ENCODE data around the gene C19orf38. TPM values are rescaled to one million over a fixed set of nuclear protein-coding genes. Genes with fewer than 3 reads are reported as not detected.
A peak's percentile ranks its signal among the peaks of the same experiment; 100 is the strongest.

Gene C19orf38
- polyA plus RNA-seq, 1 of the 3 experiments (the other 2 are of a cell fraction) = 0.15 TPM

DNA sequence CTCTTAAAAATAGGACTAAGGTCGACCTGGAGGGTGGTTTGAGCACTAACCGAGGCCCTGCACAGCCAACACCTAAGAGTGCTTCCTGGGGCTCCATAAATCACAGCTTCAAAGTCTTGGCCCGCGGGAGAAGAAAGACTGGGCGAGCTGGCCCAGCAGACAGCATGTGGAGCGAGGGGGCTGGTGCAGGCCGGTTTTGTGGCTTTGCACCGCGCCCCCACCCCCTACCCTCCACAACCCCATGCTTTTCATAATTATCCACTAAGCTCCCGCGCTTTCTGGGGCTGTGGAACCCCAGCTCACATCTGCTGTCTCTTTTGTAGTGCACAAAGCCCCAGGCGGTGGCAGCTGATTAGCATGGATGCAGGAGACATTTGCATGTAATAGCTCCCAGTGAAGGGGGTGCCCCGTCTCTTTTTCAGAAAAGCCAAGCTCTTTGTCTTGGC is 40.2 kb downstream of the C19orf38 start:
- Histone ChIP-seq H3K36me3 (replicated peaks in 1 of 2; ENCODE audit: control insufficient read depth in 1 of 2, insufficient read depth in 2 of 2, low read length in 1 of 2) (no peaks in the 10 kb centered on the region), H3K4me3 (ENCODE audit: low read depth in 2 of 2, low read length in 1 of 2) (no peak overlapping the region), H3K9me2 (no peaks in the 10 kb centered on the region), H4K20me1 (ENCODE audit: insufficient read depth) (peaks cover 31% of the 10 kb centered on the region), H3K4me1 (ENCODE audit: control insufficient read depth in 1 of 2, insufficient read depth in 2 of 2, low read depth in 1 of 2, low read length in 1 of 2) (peaks cover 9 to 28% of the 10 kb centered on the region in 2 experiments; a peak in 2 of 4 replicates), H3F3A (replicated peaks; ENCODE audit: insufficient read depth) (peaks cover 10% of the 10 kb centered on the region), H3K4me2 (no peak overlapping the region), H3K9ac (no peak overlapping the region), H3K9me3 (no peaks in the 10 kb centered on the region), H2AFZ (ENCODE audit: low read depth) (no peak overlapping the region), H3K27ac (ENCODE audit: low read depth in 2 of 2, low read length in 1 of 2) (peak overlapping the region in 1 of 2 experiments; percentile 45; a peak in 2 of 4 replicates), H3K79me2 (ENCODE audit: insufficient read depth) (peaks cover 94% of the 10 kb centered on the region), H3K27me3 (ENCODE audit: insufficient read depth) (no peaks in the 10 kb centered on the region)
- 93% methylated on average over 11 of the region's 13 CpGs for WGBS (ENCODE audit: low lambda C conversion rate)
- POLR2A ChIA-PET = interaction anchor here (0.6 to 1.4 kb wide), 5 partner anchors 9 to 52 kb away, joined by 3 to 4 read pairs (median 4); partner anchors contain the start of gene TMED1
- no peak for TF ChIP-seq SMC3 (IDR thresholded peaks at IDR 0.05; ENCODE audit: low read depth, low read length)
- TF ChIP-seq RFX5 (IDR thresholded peaks at IDR 0.05; ENCODE audit: low read length) = no peak
- TF ChIP-seq, protein P1, sequence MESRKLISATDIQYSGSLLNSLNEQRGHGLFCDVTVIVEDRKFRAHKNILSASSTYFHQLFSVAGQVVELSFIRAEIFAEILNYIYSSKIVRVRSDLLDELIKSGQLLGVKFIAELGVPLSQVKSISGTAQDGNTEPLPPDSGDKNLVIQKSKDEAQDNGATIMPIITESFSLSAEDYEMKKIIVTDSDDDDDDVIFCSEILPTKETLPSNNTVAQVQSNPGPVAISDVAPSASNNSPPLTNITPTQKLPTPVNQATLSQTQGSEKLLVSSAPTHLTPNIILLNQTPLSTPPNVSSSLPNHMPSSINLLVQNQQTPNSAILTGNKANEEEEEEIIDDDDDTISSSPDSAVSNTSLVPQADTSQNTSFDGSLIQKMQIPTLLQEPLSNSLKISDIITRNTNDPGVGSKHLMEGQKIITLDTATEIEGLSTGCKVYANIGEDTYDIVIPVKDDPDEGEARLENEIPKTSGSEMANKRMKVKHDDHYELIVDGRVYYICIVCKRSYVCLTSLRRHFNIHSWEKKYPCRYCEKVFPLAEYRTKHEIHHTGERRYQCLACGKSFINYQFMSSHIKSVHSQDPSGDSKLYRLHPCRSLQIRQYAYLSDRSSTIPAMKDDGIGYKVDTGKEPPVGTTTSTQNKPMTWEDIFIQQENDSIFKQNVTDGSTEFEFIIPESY (IDR thresholded peaks at IDR 0.05; ENCODE audit: borderline replicate concordance, low read depth) = no peak
- CTCF ChIA-PET = interaction anchor here (1.2 to 2.9 kb wide), 10 partner anchors 8 to 171 kb away, joined by 3 to 23 read pairs (median 6); partner anchors contain the start of gene DNM2
- peak; percentile 72 for DNase-seq

DNA sequence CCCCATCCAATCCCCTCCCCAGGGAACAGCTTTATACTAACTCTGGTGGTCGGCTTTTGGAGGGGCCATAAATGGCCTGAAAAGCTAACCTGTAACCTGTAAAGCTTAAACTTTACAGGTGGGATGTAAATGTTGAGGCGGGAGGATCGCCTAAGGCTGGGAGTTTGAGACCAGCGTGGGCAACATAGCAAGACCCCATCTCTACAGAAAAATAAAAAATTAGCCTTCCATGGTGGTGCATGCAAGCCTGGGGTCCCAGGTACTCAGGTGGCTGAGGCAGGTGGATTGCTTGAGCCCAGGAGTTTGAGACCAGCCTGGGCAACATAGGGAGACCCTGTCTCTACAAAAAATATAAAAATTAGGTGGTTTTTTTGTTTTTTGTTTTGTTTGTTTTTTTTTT is 41.7 kb downstream of the C19orf38 start:
- Histone ChIP-seq H3K9me3 (no peaks in the 10 kb centered on the region), H3K27ac (ENCODE audit: low read depth in 2 of 2, low read length in 1 of 2) (no peak overlapping the region), H3K4me2 (no peak overlapping the region), H3K9ac (no peak overlapping the region), H3K27me3 (ENCODE audit: insufficient read depth) (no peaks in the 10 kb centered on the region), H3K9me2 (no peaks in the 10 kb centered on the region), H3K79me2 (ENCODE audit: insufficient read depth) (peaks cover 93% of the 10 kb centered on the region), H3K4me3 (ENCODE audit: low read depth in 2 of 2, low read length in 1 of 2) (no peak overlapping the region), H3K36me3 (replicated peaks in 1 of 2; ENCODE audit: control insufficient read depth in 1 of 2, insufficient read depth in 2 of 2, low read length in 1 of 2) (no peaks in the 10 kb centered on the region), H2AFZ (ENCODE audit: low read depth) (no peak overlapping the region), H3F3A (replicated peaks; ENCODE audit: insufficient read depth) (no peaks in the 10 kb centered on the region), H4K20me1 (ENCODE audit: insufficient read depth) (peaks cover 40% of the 10 kb centered on the region), H3K4me1 (ENCODE audit: control insufficient read depth in 1 of 2, insufficient read depth in 2 of 2, low read depth in 1 of 2, low read length in 1 of 2) (peaks cover 9 to 33% of the 10 kb centered on the region in 2 experiments; a peak in 2 of 4 replicates)
- DNase-seq = no peak
- 95% methylated on average over 4 of the region's 4 CpGs for WGBS (ENCODE audit: low lambda C conversion rate)
- ChIA-PET CTCF (no interaction called here), POLR2A (no interaction called here)
- TF ChIP-seq FOXM1 (IDR thresholded peaks at IDR 0.05; ENCODE audit: low read depth) = no peak

DNA sequence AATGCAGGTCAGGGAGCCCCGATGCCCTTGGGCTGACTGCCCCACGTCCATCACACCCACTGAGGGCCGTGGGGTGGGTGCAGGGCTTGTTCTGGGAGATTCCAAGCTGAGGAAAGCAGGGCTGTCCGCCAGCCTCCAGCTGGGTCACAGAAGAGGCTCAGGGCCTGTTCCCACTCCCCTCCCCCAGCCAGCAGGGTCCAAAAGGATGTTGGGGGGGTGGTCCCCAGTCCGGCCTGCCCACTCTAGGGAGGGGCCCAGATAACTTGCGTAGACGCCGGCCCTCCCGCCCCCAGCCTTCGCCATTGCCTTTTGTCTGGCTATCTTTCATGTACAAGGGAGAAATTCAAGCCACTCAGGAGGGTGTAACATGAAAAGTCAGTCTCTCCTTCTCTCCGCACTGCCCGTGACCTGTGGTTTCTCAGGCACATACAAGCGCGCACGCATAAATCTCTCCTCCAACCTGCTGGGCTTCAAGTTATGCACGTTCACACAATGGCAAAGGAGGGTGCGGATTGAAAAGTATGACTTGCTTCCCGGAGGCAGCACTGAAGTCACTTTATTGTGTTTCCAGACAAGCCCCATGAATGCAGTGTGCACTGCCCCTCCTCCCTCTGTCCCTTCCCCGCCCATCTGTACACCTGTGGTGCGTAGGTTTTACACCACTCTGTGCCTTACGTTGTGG is 43.3 kb downstream of the C19orf38 start:
- H3K4me2 ChIP-seq = no peak overlapping the region
- no peak overlapping the region for H3K9ac ChIP-seq
- no peaks in the 10 kb centered on the region for H3K27me3 ChIP-seq (ENCODE audit: insufficient read depth)
- no peaks in the 10 kb centered on the region for H3K36me3 ChIP-seq (replicated peaks in 1 of 2; ENCODE audit: control insufficient read depth in 1 of 2, insufficient read depth in 2 of 2, low read length in 1 of 2)
- CTCF ChIA-PET = interaction anchor here (1.3 to 1.5 kb wide), 2 partner anchors 15 to 21 kb away, joined by 3 to 4 read pairs; no protein-coding TSS in a partner anchor
- H3K9me3 ChIP-seq = no peaks in the 10 kb centered on the region
- WGBS (ENCODE audit: low lambda C conversion rate) = 95% methylated on average over 18 of the region's 21 CpGs
- peaks cover 56% of the 10 kb centered on the region for H4K20me1 ChIP-seq (ENCODE audit: insufficient read depth)
- no peak overlapping the region for H3K4me3 ChIP-seq (ENCODE audit: low read depth in 2 of 2, low read length in 1 of 2)
- no peak overlapping the region for H2AFZ ChIP-seq (ENCODE audit: low read depth)
- POLR2A ChIA-PET = no interaction called here
- no peaks in the 10 kb centered on the region for H3K9me2 ChIP-seq
- no peak for TF ChIP-seq NFIC (IDR thresholded peaks at IDR 0.05; ENCODE audit: borderline replicate concordance)
- TF ChIP-seq SMC3 (IDR thresholded peaks at IDR 0.05; ENCODE audit: low read depth, low read length) = no peak
- TF ChIP-seq RAD21 (IDR thresholded peaks at IDR 0.05; ENCODE audit: low read length) = no peak
- TF ChIP-seq, protein P2, sequence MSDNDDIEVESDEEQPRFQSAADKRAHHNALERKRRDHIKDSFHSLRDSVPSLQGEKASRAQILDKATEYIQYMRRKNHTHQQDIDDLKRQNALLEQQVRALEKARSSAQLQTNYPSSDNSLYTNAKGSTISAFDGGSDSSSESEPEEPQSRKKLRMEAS (IDR thresholded peaks at IDR 0.05; ENCODE audit: low read depth) = no peak
- TF ChIP-seq EZH2phosphoT487 (IDR thresholded peaks at IDR 0.05; ENCODE audit: borderline replicate concordance, low read depth) = no peak
- TF ChIP-seq, protein P3, sequence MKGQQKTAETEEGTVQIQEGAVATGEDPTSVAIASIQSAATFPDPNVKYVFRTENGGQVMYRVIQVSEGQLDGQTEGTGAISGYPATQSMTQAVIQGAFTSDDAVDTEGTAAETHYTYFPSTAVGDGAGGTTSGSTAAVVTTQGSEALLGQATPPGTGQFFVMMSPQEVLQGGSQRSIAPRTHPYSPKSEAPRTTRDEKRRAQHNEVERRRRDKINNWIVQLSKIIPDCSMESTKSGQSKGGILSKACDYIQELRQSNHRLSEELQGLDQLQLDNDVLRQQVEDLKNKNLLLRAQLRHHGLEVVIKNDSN (IDR thresholded peaks at IDR 0.05; ENCODE audit: borderline replicate concordance, low read depth) = no peak
- TF ChIP-seq POLR2AphosphoS5 (IDR thresholded peaks at IDR 0.05; ENCODE audit: low read depth, low read length) = no peak
- no peak for TF ChIP-seq MXI1 (IDR thresholded peaks at IDR 0.05; ENCODE audit: low read depth, low read length)
- no peak overlapping the region; a peak in 1 of 4 replicates for H3K27ac ChIP-seq (ENCODE audit: low read depth in 2 of 2, low read length in 1 of 2)
- H3F3A ChIP-seq (replicated peaks; ENCODE audit: insufficient read depth) = no peaks in the 10 kb centered on the region
- DNase-seq = no peak
- peaks cover 9 to 36% of the 10 kb centered on the region in 2 experiments; a peak in 2 of 4 replicates for H3K4me1 ChIP-seq (ENCODE audit: control insufficient read depth in 1 of 2, insufficient read depth in 2 of 2, low read depth in 1 of 2, low read length in 1 of 2)
- H3K79me2 ChIP-seq (ENCODE audit: insufficient read depth) = peaks cover 87% of the 10 kb centered on the region
